GM12878 (cell line): ENCODE data around the gene KDM8. TPM values are rescaled to one million over a fixed set of nuclear protein-coding genes. Genes with fewer than 3 reads are reported as not detected.

ENCODE experiments used
- BACH1 ChIP-seq: fragments of 450-650 bp; IDR thresholded peaks from 2 replicates; pipeline ENCODE4 v1.6.1; 2017; ENCODE audit warnings: mild to moderate bottlenecking, borderline replicate concordance
- CUX1 ChIP-seq: IDR thresholded peaks from 2 replicates; pipeline ENCODE4 v1.6.1; 2012; ENCODE audit warnings: improper control_type of control experiment, low read depth, low read length; ENCODE audit not compliant: insufficient replicate concordance
- EZH2 ChIP-seq: IDR thresholded peaks from 2 replicates; pipeline ENCODE4 v1.6.1; 2012; ENCODE audit warnings: low read depth, mild to moderate bottlenecking, control low read depth, inconsistent platforms, low read length, borderline replicate concordance; ENCODE audit not compliant: control insufficient read depth
- IRF5 ChIP-seq: fragments of 450-650 bp; IDR thresholded peaks from 2 replicates; pipeline ENCODE4 v1.6.1; 2017; ENCODE audit warnings: borderline replicate concordance
- MYC ChIP-seq: IDR thresholded peaks from 2 replicates; pipeline ENCODE4 v1.6.1; 2011; ENCODE audit warnings: mild to moderate bottlenecking, low read length, moderate library complexity, inconsistent platforms; ENCODE audit not compliant: insufficient read depth, insufficient replicate concordance, insufficient read length, severe bottlenecking
- NFIC ChIP-seq: IDR thresholded peaks from 2 replicates; pipeline ENCODE4 v1.6.1; 2012; ENCODE audit warnings: low read depth, mild to moderate bottlenecking, inconsistent platforms, low read length, moderate library complexity
- PAX8 ChIP-seq: fragments of 450-650 bp; IDR thresholded peaks from 2 replicates; pipeline ENCODE4 v1.6.1; 2017; ENCODE audit warnings: mild to moderate bottlenecking, moderate library complexity
- RAD21 ChIP-seq: IDR thresholded peaks from 2 replicates; pipeline ENCODE4 v1.6.1; 2011; ENCODE audit warnings: mild to moderate bottlenecking, low read depth, low read length, moderate library complexity; ENCODE audit not compliant: insufficient read depth
- RELB ChIP-seq: fragments of 450-650 bp; IDR thresholded peaks from 2 replicates; pipeline ENCODE4 v1.6.1; 2017; ENCODE audit warnings: low read depth, mild to moderate bottlenecking, moderate library complexity
- RUNX3 ChIP-seq: IDR thresholded peaks from 2 replicates; pipeline ENCODE4 v1.6.1; 2012; ENCODE audit warnings: low read length, inconsistent platforms
- SMAD1 ChIP-seq: fragments of 450-650 bp; IDR thresholded peaks from 2 replicates; pipeline ENCODE4 v1.6.1; 2018; ENCODE audit warnings: mild to moderate bottlenecking, low read depth; ENCODE audit not compliant: partially characterized antibody
- SRF ChIP-seq, 2 experiments: IDR thresholded peaks; 2 replicates each; pipeline ENCODE4 v1.6.1; 2011; ENCODE audit warnings: low read depth in 2 of 2, low read length in 2 of 2, mild to moderate bottlenecking in 1 of 2, moderate library complexity in 1 of 2
- TCF3 ChIP-seq: IDR thresholded peaks from 2 replicates; pipeline ENCODE4 v1.6.1; 2012; ENCODE audit warnings: low read depth, mild to moderate bottlenecking, low read length, borderline replicate concordance; ENCODE audit not compliant: insufficient read depth
- TCF7 ChIP-seq: IDR thresholded peaks from 2 replicates; pipeline ENCODE4 v1.6.1; 2014; ENCODE audit warnings: antibody characterized with exemption, borderline replicate concordance
- ZBTB4 ChIP-seq: fragments of 450-650 bp; formaldehyde crosslinking; IDR thresholded peaks from 2 replicates; pipeline ENCODE4 v1.4.0; 2022; ENCODE audit warnings: mild to moderate bottlenecking, moderate library complexity
- polyA plus RNA-seq, 11 experiments: library from polyadenylated mRNA; depleted of rRNA in 4 of 11; unstranded in 6 of 11; stranded (reverse) in 5 of 11; fragments of >200 nt; fragmentation: Nextera tagmentation in 4 of 11; fragmentation: Illumina TruSeq in 1 of 11; extraction: Ambion mirVana in 4 of 11; extraction: Trizol in 1 of 11; gene quantifications; 1 replicate in 1 of 11; 2 replicates in 10 of 11; pipeline versions ENCODE4 v1.2.1 to v1.2.3, GENCODE V29; 2011 to 2016; ENCODE audit warnings: inconsistent platforms in 2 of 11, missing spikeins in 2 of 11, low read depth in 1 of 11
- total RNA-seq, 4 experiments: library from RNA; depleted of rRNA in 3 of 4; stranded (reverse); fragments of >200 nt in 3 of 4; fragmentation: Illumina TruSeq in 1 of 4; extraction: Trizol in 1 of 4; gene quantifications; 2 replicates each; pipeline versions ENCODE4 v1.2.1 to v1.2.3, GENCODE V29; 2013 to 2021
- TF ChIP-seq, protein P1 (sequence below): IDR thresholded peaks from 2 replicates; pipeline ENCODE4 v1.6.1; 2012; ENCODE audit warnings: low read depth, low read length, improper control_type of control experiment

The KDM8 gene
- total and polyA plus RNA-seq, 10 of the 15 experiments (the other 5 are each of a cell fraction or from before 2014, with no cell fraction given): 0.79 to 8.9 (median 5.8) TPM

DNA sequence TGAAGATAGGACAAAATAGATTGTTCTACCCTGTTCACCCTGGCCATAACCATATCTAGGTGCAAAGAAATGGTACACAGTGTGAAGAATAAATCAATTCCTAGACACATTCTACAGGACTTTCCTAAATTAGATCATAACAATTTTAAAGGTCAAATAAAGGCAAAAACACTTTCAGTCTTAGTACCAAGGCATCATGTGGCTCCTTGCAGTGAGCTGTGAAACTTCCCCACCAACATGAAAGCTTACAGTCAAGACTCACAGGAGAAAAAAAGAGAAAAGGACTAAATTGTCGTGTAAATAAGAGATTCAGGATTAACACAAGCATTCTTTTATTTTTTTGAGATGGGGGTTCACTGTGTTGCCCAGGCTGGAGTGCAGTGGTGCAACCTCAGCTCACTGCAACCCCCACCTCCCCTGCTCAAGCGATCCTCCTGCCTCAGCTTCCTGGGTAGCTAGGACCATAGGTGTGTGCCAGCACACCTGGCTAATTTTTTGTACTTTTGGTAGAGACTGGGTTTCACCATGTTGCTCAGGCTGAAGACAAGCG is 51.0 kb downstream of the KDM8 start (continued):
- TF ChIP-seq NFIC: peak; percentile 84
- no peak for TF ChIP-seq MYC
- TF ChIP-seq TCF7: 0 out of 2 replicates have a peak, but pooled peaks have one; percentile 12
- TF ChIP-seq, protein P1, sequence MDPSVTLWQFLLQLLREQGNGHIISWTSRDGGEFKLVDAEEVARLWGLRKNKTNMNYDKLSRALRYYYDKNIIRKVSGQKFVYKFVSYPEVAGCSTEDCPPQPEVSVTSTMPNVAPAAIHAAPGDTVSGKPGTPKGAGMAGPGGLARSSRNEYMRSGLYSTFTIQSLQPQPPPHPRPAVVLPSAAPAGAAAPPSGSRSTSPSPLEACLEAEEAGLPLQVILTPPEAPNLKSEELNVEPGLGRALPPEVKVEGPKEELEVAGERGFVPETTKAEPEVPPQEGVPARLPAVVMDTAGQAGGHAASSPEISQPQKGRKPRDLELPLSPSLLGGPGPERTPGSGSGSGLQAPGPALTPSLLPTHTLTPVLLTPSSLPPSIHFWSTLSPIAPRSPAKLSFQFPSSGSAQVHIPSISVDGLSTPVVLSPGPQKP: no peak
- no peak for TF ChIP-seq SMAD1
- no peak for TF ChIP-seq IRF5
- TF ChIP-seq BACH1: peak; percentile 34; the same call in 1 of the 2 replicates
- peak; percentile 10; the same call in 1 of the 2 replicates for TF ChIP-seq RAD21
- TF ChIP-seq SRF (IDR thresholded peaks at IDR 0.05; ENCODE audit: low read depth in 2 of 2, low read length in 2 of 2): no peak
- TF ChIP-seq PAX8: no peak
- peak; percentile 70 for TF ChIP-seq RUNX3
- TF ChIP-seq ZBTB4 (CRISPR knock-in tag): no peak
- no peak for TF ChIP-seq CUX1
- no peak for TF ChIP-seq TCF3
- TF ChIP-seq EZH2: no peak
- peak; percentile 93 for TF ChIP-seq RELB
